SK-N-SH (cell line): ENCODE measurements around the gene MELK. TPM values are rescaled to one million over a fixed set of nuclear protein-coding genes. Genes with fewer than 3 reads are reported as not detected.

ENCODE experiments used
- CTCF ChIA-PET: fragments of 300-600, 350-600 bp; formaldehyde crosslinking; extraction: SDS; loops from one replicate; lab custom pipeline; 2021; lab: Yijun Ruan, JAX
- POLR2A ChIA-PET: fragments of 350-600 bp; sonication (Branson Sonifier 250); formaldehyde crosslinking; extraction: SDS; loops from one replicate; lab custom pipeline; 2020; ENCODE audit warnings: antibody characterized with exemption, inconsistent platforms; lab: Yijun Ruan, JAX
- DNase-seq: peaks from one replicate; pipeline ENCODE4 v3.0.0; 2012
- H2AFZ ChIP-seq: fragments of 200-600 bp; sonication (generic); 2 replicates; pipeline ENCODE4 v1.8.1; 2016; ENCODE audit warnings: antibody characterized with exemption, mild to moderate bottlenecking, low read depth
- H3F3A ChIP-seq: fragments of 200-600 bp; sonication (generic); replicated peaks from 2 replicates; pipeline ENCODE3; 2016; ENCODE audit warnings: antibody characterized with exemption, mild to moderate bottlenecking; ENCODE audit not compliant: insufficient read depth
- H3K27ac ChIP-seq, 2 experiments: fragments of 200-500 bp in 1 of 2; fragments of 200-600 bp in 1 of 2; sonication (Bioruptor generic) in 1 of 2; sonication (generic), shearing (Covaris generic) in 1 of 2; 2 replicates each; pipeline versions ENCODE4 v1.5.1 to v1.6.1; 2014 to 2016; ENCODE audit warnings: low read depth in 2 of 2, inconsistent platforms in 1 of 2, low read length in 1 of 2, mild to moderate bottlenecking in 1 of 2, mixed read lengths in 1 of 2
- H3K27me3 ChIP-seq: fragments of 200-600 bp; sonication (generic), shearing (Covaris generic); 2 replicates; pipeline ENCODE4 v1.6.1; 2016; ENCODE audit warnings: mixed run types; ENCODE audit not compliant: insufficient read depth
- H3K36me3 ChIP-seq, 2 experiments: fragments of 200-500 bp in 1 of 2; fragments of 200-600 bp in 1 of 2; sonication (Bioruptor generic) in 1 of 2; sonication (generic) in 1 of 2; replicated peaks in 1 of 2; 2 replicates each; pipeline versions ENCODE3 to v1.5.1; 2014 to 2016; ENCODE audit warnings: low read length in 1 of 2, mild to moderate bottlenecking in 1 of 2; ENCODE audit not compliant: insufficient read depth in 2 of 2, control insufficient read depth in 1 of 2
- H3K4me1 ChIP-seq, 2 experiments: fragments of 200-500 bp in 1 of 2; fragments of 200-600 bp in 1 of 2; sonication (Bioruptor generic) in 1 of 2; sonication (generic), shearing (Covaris generic) in 1 of 2; 2 replicates each; pipeline versions ENCODE4 v1.5.1 to v1.6.1; 2014 to 2016; ENCODE audit warnings: low read depth in 1 of 2, low read length in 1 of 2, mixed run types in 1 of 2; ENCODE audit not compliant: insufficient read depth in 2 of 2, control insufficient read depth in 1 of 2
- H3K4me2 ChIP-seq: fragments of 200-600 bp; sonication (generic), shearing (Covaris generic); 2 replicates; pipeline ENCODE4 v1.6.1; 2017; ENCODE audit warnings: mixed run types
- H3K4me3 ChIP-seq, 2 experiments: fragments of 200-500 bp in 1 of 2; fragments of 200-600 bp in 1 of 2; sonication (Bioruptor generic) in 1 of 2; sonication (generic), shearing (Covaris generic) in 1 of 2; 2 replicates each; pipeline versions ENCODE4 v1.5.1 to v1.8.1; 2014 to 2016; ENCODE audit warnings: low read depth in 2 of 2, inconsistent platforms in 1 of 2, low read length in 1 of 2, mild to moderate bottlenecking in 1 of 2, mixed read lengths in 1 of 2, moderate library complexity in 1 of 2
- H3K79me2 ChIP-seq: fragments of 200-600 bp; sonication (generic); 2 replicates; pipeline ENCODE4 v1.8.1; 2017; ENCODE audit warnings: mild to moderate bottlenecking; ENCODE audit not compliant: insufficient read depth
- H3K9ac ChIP-seq: fragments of 200-600 bp; sonication (generic); 2 replicates; pipeline ENCODE4 v1.6.1; 2017; ENCODE audit warnings: mixed run types
- H3K9me2 ChIP-seq: fragments of 200-600 bp; sonication (generic); 2 replicates; pipeline ENCODE4 v1.6.1; 2017; ENCODE audit warnings: mixed run types
- H3K9me3 ChIP-seq: fragments of 200-600 bp; sonication (generic); 2 replicates; pipeline ENCODE4 v1.6.1; 2017; ENCODE audit warnings: mixed run types, mild to moderate bottlenecking, moderate library complexity
- H4K20me1 ChIP-seq: fragments of 200-600 bp; sonication (generic); 2 replicates; pipeline ENCODE4 v1.6.1; 2017; ENCODE audit warnings: mild to moderate bottlenecking, mixed run types; ENCODE audit not compliant: insufficient read depth
- CHD2 ChIP-seq: fragments of 150-350 bp; IDR thresholded peaks from 2 replicates; pipeline ENCODE4 v1.6.1; 2018; ENCODE audit warnings: low read length; ENCODE audit not compliant: partially characterized antibody
- ELF1 ChIP-seq: IDR thresholded peaks from 2 replicates; pipeline ENCODE4 v1.4.0; 2012
- EZH2phosphoT487 ChIP-seq: fragments of 200-600 bp; sonication (generic); IDR thresholded peaks from 2 replicates; pipeline ENCODE4 v1.6.1; 2017; ENCODE audit warnings: low read depth, mixed run types, mild to moderate bottlenecking, antibody characterized with exemption, moderate library complexity, borderline replicate concordance
- FOSL2 ChIP-seq: IDR thresholded peaks from 2 replicates; pipeline ENCODE4 v1.4.0; 2012; ENCODE audit warnings: low read depth, mild to moderate bottlenecking, moderate library complexity, borderline replicate concordance
- FOXM1 ChIP-seq: IDR thresholded peaks from 2 replicates; pipeline ENCODE4 v1.4.0; 2012; ENCODE audit warnings: low read depth, mild to moderate bottlenecking
- JUND ChIP-seq: IDR thresholded peaks from 2 replicates; pipeline ENCODE4 v1.4.0; 2012
- MXI1 ChIP-seq: IDR thresholded peaks from 2 replicates; pipeline ENCODE4 v1.6.1; 2012; ENCODE audit warnings: mild to moderate bottlenecking, low read depth, low read length, improper control_type of control experiment
- NFIC ChIP-seq: IDR thresholded peaks from 2 replicates; pipeline ENCODE4 v1.4.0; 2012; ENCODE audit warnings: borderline replicate concordance
- PBX3 ChIP-seq: IDR thresholded peaks from 2 replicates; pipeline ENCODE4; 2012
- POLR2AphosphoS5 ChIP-seq: IDR thresholded peaks from 2 replicates; pipeline ENCODE4 v1.6.1; 2012; ENCODE audit warnings: low read depth, low read length
- RAD21 ChIP-seq: IDR thresholded peaks from 2 replicates; pipeline ENCODE4 v1.6.1; 2012; ENCODE audit warnings: mild to moderate bottlenecking, low read length
- RCOR1 ChIP-seq: fragments of 150-350 bp; IDR thresholded peaks from 2 replicates; pipeline ENCODE4 v1.6.1; 2017; ENCODE audit warnings: antibody characterized with exemption, low read length
- RFX5 ChIP-seq: IDR thresholded peaks from 2 replicates; pipeline ENCODE4 v1.6.1; 2012; ENCODE audit warnings: mild to moderate bottlenecking, improper control_type of control experiment, low read length
- RXRA ChIP-seq: IDR thresholded peaks from 2 replicates; pipeline ENCODE4 v1.4.0; 2012; ENCODE audit warnings: low read depth, mild to moderate bottlenecking, borderline replicate concordance
- TCF12 ChIP-seq: IDR thresholded peaks from 2 replicates; pipeline ENCODE4 v1.4.0; 2012
- YY1 ChIP-seq: IDR thresholded peaks from 2 replicates; pipeline ENCODE4 v1.4.0; 2012; ENCODE audit warnings: low read depth, mild to moderate bottlenecking
- WGBS: methylation state at CpG from one replicate; pipeline ENCODE4 v1.1.6; 2017; ENCODE audit warnings: low lambda C conversion rate; 5-methylcytosine and 5-hydroxymethylcytosine counted together
- polyA plus RNA-seq, 3 experiments: library from polyadenylated mRNA; depleted of rRNA; stranded (reverse); fragments of >200 nt; gene quantifications; 2 replicates each; pipeline ENCODE4 v1.2.3, GENCODE V29; 2012
- TF ChIP-seq, protein P1 (sequence below): fragments of 150-350 bp; IDR thresholded peaks from 2 replicates; pipeline ENCODE4 v1.6.1; 2016; ENCODE audit warnings: mild to moderate bottlenecking, low read depth, low read length
- TF ChIP-seq, protein P2 (sequence below): IDR thresholded peaks from 2 replicates; pipeline ENCODE4 v1.4.0; 2012; ENCODE audit warnings: low read depth, borderline replicate concordance
- TF ChIP-seq, protein P3 (sequence below): IDR thresholded peaks from 2 replicates; pipeline ENCODE4 v1.4.0; 2012; ENCODE audit warnings: low read depth
- TF ChIP-seq, protein P4 (sequence below): IDR thresholded peaks from 2 replicates; pipeline ENCODE4 v1.4.0; 2012; ENCODE audit warnings: low read depth, borderline replicate concordance

MELK gene
- polyA plus RNA-seq, 1 of the 3 experiments (the other 2 are of a cell fraction): 16.5 TPM

GRCh38 chr9:36713515-36714490 is 141.1 kb downstream of the MELK start (continued):
- TF ChIP-seq EZH2phosphoT487 (no peak), RFX5 (no peak), FOXM1 (no peak), RAD21 (no peak), CHD2 (no peak), MXI1 (no peak), RCOR1 (no peak), ELF1 (no peak), PBX3 (no peak), FOSL2 (no peak)
- TF ChIP-seq, protein P1, sequence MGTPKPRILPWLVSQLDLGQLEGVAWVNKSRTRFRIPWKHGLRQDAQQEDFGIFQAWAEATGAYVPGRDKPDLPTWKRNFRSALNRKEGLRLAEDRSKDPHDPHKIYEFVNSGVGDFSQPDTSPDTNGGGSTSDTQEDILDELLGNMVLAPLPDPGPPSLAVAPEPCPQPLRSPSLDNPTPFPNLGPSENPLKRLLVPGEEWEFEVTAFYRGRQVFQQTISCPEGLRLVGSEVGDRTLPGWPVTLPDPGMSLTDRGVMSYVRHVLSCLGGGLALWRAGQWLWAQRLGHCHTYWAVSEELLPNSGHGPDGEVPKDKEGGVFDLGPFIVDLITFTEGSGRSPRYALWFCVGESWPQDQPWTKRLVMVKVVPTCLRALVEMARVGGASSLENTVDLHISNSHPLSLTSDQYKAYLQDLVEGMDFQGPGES: no peak

DNA sequence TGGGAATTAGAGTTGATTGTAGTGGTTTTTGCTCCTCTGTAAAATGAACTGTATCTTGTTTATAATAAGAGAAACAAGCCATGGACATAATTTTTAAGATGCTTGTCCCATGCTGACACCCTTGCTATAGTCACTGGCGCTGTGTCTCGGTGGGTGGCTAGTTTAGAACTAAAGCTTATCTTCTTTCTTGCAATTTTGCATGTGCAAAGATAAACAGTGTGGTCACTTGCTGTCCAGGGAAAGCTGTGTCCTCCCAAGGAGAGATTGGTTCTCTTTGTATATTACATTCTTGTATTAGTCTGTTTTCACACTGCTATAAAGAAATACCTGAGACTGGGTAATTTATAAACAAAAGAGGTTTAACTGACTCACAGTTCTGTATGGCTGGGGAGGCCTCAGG is 143.8 kb downstream of the MELK start:
- Histone ChIP-seq H3K4me2 (no peak overlapping the region), H3F3A (no peaks in the 10 kb centered on the region), H4K20me1 (no peaks in the 10 kb centered on the region), H2AFZ (no peak overlapping the region), H3K36me3 (no peaks in the 10 kb centered on the region), H3K79me2 (no peaks in the 10 kb centered on the region), H3K4me3 (no peak overlapping the region), H3K27me3 (no peaks in the 10 kb centered on the region; the same call in 1 of the 2 replicates), H3K9me2 (no peaks in the 10 kb centered on the region), H3K4me1 (no peaks in the 10 kb centered on the region), H3K27ac (no peak overlapping the region), H3K9me3 (no peaks in the 10 kb centered on the region), H3K9ac (no peak overlapping the region)
- 58% methylated on average over 2 of the region's 2 CpGs for WGBS
- no peak for DNase-seq
- ChIA-PET CTCF (interaction anchor here (1.7 kb wide), 1 partner anchor 12 kb away, joined by 5 read pairs; no protein-coding TSS in a partner anchor), POLR2A (no interaction called here)
- TF ChIP-seq TCF12: no peak
- TF ChIP-seq CHD2: no peak
- no peak for TF ChIP-seq JUND
- TF ChIP-seq, protein P2, sequence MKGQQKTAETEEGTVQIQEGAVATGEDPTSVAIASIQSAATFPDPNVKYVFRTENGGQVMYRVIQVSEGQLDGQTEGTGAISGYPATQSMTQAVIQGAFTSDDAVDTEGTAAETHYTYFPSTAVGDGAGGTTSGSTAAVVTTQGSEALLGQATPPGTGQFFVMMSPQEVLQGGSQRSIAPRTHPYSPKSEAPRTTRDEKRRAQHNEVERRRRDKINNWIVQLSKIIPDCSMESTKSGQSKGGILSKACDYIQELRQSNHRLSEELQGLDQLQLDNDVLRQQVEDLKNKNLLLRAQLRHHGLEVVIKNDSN: no peak
- TF ChIP-seq YY1: no peak
- TF ChIP-seq, protein P3, sequence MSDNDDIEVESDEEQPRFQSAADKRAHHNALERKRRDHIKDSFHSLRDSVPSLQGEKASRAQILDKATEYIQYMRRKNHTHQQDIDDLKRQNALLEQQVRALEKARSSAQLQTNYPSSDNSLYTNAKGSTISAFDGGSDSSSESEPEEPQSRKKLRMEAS: no peak
- no peak for TF ChIP-seq FOXM1
- TF ChIP-seq, protein P4, sequence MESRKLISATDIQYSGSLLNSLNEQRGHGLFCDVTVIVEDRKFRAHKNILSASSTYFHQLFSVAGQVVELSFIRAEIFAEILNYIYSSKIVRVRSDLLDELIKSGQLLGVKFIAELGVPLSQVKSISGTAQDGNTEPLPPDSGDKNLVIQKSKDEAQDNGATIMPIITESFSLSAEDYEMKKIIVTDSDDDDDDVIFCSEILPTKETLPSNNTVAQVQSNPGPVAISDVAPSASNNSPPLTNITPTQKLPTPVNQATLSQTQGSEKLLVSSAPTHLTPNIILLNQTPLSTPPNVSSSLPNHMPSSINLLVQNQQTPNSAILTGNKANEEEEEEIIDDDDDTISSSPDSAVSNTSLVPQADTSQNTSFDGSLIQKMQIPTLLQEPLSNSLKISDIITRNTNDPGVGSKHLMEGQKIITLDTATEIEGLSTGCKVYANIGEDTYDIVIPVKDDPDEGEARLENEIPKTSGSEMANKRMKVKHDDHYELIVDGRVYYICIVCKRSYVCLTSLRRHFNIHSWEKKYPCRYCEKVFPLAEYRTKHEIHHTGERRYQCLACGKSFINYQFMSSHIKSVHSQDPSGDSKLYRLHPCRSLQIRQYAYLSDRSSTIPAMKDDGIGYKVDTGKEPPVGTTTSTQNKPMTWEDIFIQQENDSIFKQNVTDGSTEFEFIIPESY: no peak
- TF ChIP-seq EZH2phosphoT487: no peak
- no peak for TF ChIP-seq FOSL2
- TF ChIP-seq NFIC: no peak
- TF ChIP-seq ELF1: no peak
- TF ChIP-seq POLR2AphosphoS5: no peak
- TF ChIP-seq RXRA: no peak
